CD4-positive, alpha-beta T cell (primary cell): ENCODE data around the gene SEH1L. TPM values are rescaled to one million over a fixed set of nuclear protein-coding genes. Genes with fewer than 3 reads are reported as not detected.

ENCODE experiments used
- ATAC-seq: fragments of 200-7000 bp; cut with Tn5 transposase; one replicate; pipeline ENCODE4 v1.10.0; 2022; ENCODE audit warnings: mild to moderate bottlenecking; ENCODE audit not compliant: poor library complexity
- CTCF ChIA-PET: fragments of 350-600 bp; sonication (Branson Sonifier 250); formaldehyde crosslinking; loops from one replicate; lab custom pipeline; 2021; ENCODE audit warnings: antibody characterized with exemption, inconsistent platforms; lab: Charles Lee
- POLR2A ChIA-PET: fragments of 350-600 bp; sonication (Branson Sonifier 250); formaldehyde crosslinking; loops from one replicate; lab custom pipeline; 2021; ENCODE audit warnings: antibody characterized with exemption, inconsistent platforms; lab: Charles Lee
- DNase-seq, 14 experiments: peaks; one replicate each; pipeline ENCODE4 v3.0.0-alpha.2; 2013 to 2020; ENCODE audit warnings: mixed read lengths in 2 of 14
- H3K27ac ChIP-seq, 2 donors: one replicate each; pipeline versions ENCODE4 v1.5.1 to v1.7.0; 2013; ENCODE audit warnings: low read length in 2 of 2, low read depth in 1 of 2, mild to moderate bottlenecking in 1 of 2
- H3K27me3 ChIP-seq, 2 experiments: 1 replicate in 1 of 2; 2 replicates in 1 of 2; pipeline versions ENCODE4 v1.6.1 to v1.7.0; 2013; ENCODE audit warnings: low read length in 2 of 2, control low read depth in 1 of 2, mild to moderate bottlenecking in 1 of 2, moderate library complexity in 1 of 2; ENCODE audit not compliant: insufficient read depth in 2 of 2, control insufficient read depth in 1 of 2
- H3K36me3 ChIP-seq: one replicate; pipeline ENCODE4 v1.6.1; 2013; ENCODE audit warnings: low read length, control low read depth; ENCODE audit not compliant: insufficient read depth
- H3K4me1 ChIP-seq: one replicate; pipeline ENCODE4 v1.6.1; 2013; ENCODE audit warnings: low read length, control low read depth; ENCODE audit not compliant: insufficient read depth
- H3K4me3 ChIP-seq: one replicate; pipeline ENCODE4 v1.5.1; 2013; ENCODE audit warnings: mild to moderate bottlenecking, low read length, moderate library complexity
- H3K9me3 ChIP-seq, 2 experiments: 1 replicate in 1 of 2; 2 replicates in 1 of 2; pipeline versions ENCODE4 v1.6.1 to v1.7.0; 2013; ENCODE audit warnings: low read length in 2 of 2, mild to moderate bottlenecking in 2 of 2, control low read depth in 1 of 2, moderate library complexity in 1 of 2; ENCODE audit not compliant: control insufficient read depth in 1 of 2, insufficient read depth in 1 of 2
- H3K27ac Mint-ChIP-seq: one replicate; pipeline ENCODE4 v1.8.0; 2020; ENCODE audit warnings: mixed read lengths
- H3K27me3 Mint-ChIP-seq: one replicate; pipeline ENCODE4 v1.8.0; 2021; ENCODE audit warnings: mixed read lengths
- H3K36me3 Mint-ChIP-seq: one replicate; pipeline ENCODE4 v1.8.0; 2021; ENCODE audit warnings: low read depth, mixed read lengths
- H3K4me1 Mint-ChIP-seq: one replicate; pipeline ENCODE4 v1.8.0; 2021; ENCODE audit warnings: low read depth, mixed read lengths
- H3K4me3 Mint-ChIP-seq: one replicate; pipeline ENCODE4 v1.8.0; 2020; ENCODE audit warnings: mild to moderate bottlenecking, mixed read lengths
- H3K9me3 Mint-ChIP-seq: one replicate; pipeline ENCODE4 v1.8.0; 2020; ENCODE audit warnings: mixed read lengths
- intact Hi-C, 2 experiments: fragments of 100-400 bp; cut with DNase I in 1 of 2; cut with micrococcal nuclease in 1 of 2; formaldehyde crosslinking; loops; one replicate each; pipeline versions ENCODE4 v1.15.1 to v1.9.0; 2023 to 2025; cut with DNase I, micrococcal nuclease
- total RNA-seq, 174 experiments: library from RNA in 2 of 174; stranded (reverse) in 2 of 174; gene quantifications; one replicate each; pipeline ENCODE4 v1.2.3 and lab custom pipeline; 2021 to 2026
- TF ChIP-seq, protein P1 (sequence below): fragments of 200-600 bp; IDR thresholded peaks from one replicate; pipeline ENCODE4 v1.8.0; 2022; ENCODE audit warnings: antibody characterized with exemption, mild to moderate bottlenecking

Gene SEH1L
- total RNA-seq, 2 experiments from 2014 or later: 23.9 to 26.7 TPM

DNA sequence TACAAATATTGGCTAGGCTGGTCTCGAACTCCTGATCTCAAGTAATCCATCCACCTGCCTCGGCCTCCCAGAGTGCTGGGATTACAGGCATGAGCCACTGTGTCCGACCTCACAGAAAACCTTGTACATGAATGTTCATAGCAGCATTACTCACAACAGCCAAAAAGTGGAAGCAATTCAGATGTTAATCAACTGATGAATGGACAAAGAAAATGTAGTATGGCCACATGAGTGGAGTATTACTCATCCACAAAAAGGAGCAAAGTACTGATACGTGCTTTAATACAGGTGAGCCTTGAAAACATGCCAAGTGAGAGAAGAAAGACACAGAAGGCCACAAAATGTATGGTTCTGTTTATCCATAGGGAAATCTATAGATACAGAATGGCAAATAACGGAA, 63.9 kb downstream of the SEH1L start:
- H3K9me3 ChIP-seq: no peaks in the 10 kb centered on the region
- ChIA-PET POLR2A (no interaction called here), CTCF (no interaction called here)
- H3K4me1 ChIP-seq: no peaks in the 10 kb centered on the region
- intact Hi-C loops: no loop called here
- TF ChIP-seq, protein P1, sequence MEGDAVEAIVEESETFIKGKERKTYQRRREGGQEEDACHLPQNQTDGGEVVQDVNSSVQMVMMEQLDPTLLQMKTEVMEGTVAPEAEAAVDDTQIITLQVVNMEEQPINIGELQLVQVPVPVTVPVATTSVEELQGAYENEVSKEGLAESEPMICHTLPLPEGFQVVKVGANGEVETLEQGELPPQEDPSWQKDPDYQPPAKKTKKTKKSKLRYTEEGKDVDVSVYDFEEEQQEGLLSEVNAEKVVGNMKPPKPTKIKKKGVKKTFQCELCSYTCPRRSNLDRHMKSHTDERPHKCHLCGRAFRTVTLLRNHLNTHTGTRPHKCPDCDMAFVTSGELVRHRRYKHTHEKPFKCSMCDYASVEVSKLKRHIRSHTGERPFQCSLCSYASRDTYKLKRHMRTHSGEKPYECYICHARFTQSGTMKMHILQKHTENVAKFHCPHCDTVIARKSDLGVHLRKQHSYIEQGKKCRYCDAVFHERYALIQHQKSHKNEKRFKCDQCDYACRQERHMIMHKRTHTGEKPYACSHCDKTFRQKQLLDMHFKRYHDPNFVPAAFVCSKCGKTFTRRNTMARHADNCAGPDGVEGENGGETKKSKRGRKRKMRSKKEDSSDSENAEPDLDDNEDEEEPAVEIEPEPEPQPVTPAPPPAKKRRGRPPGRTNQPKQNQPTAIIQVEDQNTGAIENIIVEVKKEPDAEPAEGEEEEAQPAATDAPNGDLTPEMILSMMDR: no peak
- ATAC-seq: no peak
- Mint-ChIP-seq H3K27me3 (no peaks in the 10 kb centered on the region), H3K4me1 (no peaks in the 10 kb centered on the region), H3K9me3 (no peaks in the 10 kb centered on the region), H3K4me3 (no peak overlapping the region), H3K27ac (no peak overlapping the region), H3K36me3 (peaks cover 99% of the 10 kb centered on the region)
- H3K27ac ChIP-seq: no peak overlapping the region
- no peak for DNase-seq
- no peaks in the 10 kb centered on the region for H3K27me3 ChIP-seq
- H3K4me3 ChIP-seq: no peak overlapping the region
- H3K36me3 ChIP-seq: peaks cover 79% of the 10 kb centered on the region

DNA sequence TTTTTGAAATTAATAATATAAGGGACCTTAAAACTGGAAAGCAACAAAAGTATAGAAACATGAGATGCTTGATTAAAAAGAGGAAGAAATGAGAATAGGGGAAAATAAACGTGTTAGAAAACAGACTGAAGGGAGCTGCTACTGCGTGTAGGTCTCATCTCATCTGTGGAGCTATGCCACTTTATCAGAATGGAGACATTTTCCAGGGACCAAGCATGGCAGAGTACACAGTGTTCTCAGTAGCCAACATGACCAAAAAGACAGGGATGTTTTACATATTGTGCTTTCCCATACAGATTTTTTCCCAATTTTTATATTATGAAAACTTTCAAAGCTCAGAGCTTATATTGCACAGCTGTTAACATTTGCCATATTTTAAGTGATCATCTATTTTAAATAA, 66.4 kb downstream of the SEH1L start:
- Histone ChIP-seq H3K9me3 (no peaks in the 10 kb centered on the region), H3K36me3 (peaks cover 80% of the 10 kb centered on the region), H3K4me1 (no peaks in the 10 kb centered on the region), H3K27ac (no peak overlapping the region), H3K4me3 (no peak overlapping the region), H3K27me3 (no peaks in the 10 kb centered on the region)
- Mint-ChIP-seq H3K4me1 (peaks cover 5% of the 10 kb centered on the region), H3K36me3 (peaks cover 96% of the 10 kb centered on the region), H3K27ac (no peak overlapping the region), H3K4me3 (no peak overlapping the region), H3K9me3 (no peaks in the 10 kb centered on the region), H3K27me3 (no peaks in the 10 kb centered on the region)
- intact Hi-C loops: no loop called here
- CTCF ChIA-PET: no interaction called here
- TF ChIP-seq, protein P1: no peak
- ATAC-seq (no peak), DNase-seq (no peak)
- POLR2A ChIA-PET: interaction anchor here (1.4 to 1.5 kb wide), 2 partner anchors 16 to 312 kb away, joined by 3 to 4 read pairs; partner anchors contain the start of gene CEP76

DNA sequence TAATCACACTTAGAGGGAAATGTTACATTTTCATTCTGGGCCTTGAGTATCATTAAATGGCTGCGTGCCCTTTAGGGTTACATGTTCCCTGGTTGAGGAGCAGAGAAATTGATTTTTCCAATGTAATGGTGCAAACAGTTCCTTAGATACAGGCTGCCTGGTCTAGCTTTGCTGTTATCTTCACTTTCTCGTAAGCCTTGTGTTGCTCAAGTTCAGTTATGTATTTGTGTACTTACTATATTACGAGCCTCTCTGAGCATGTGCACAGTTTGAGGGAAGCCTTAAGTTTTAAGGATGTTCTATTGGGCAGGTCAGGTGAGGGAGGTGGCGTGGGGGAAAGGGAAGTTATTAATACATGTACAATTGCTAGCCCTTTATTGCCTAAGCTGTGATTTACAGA, 67.0 kb downstream of the SEH1L start:
- TF ChIP-seq, protein P1: no peak
- Mint-ChIP-seq H3K36me3 (peaks cover 96% of the 10 kb centered on the region), H3K4me1 (peaks cover 5% of the 10 kb centered on the region), H3K27me3 (no peaks in the 10 kb centered on the region), H3K27ac (no peak overlapping the region), H3K4me3 (no peak overlapping the region), H3K9me3 (no peaks in the 10 kb centered on the region)
- CTCF ChIA-PET: no interaction called here
- DNase-seq (no peak), ATAC-seq (no peak)
- intact Hi-C loops: no loop called here
- H3K27me3 ChIP-seq: no peaks in the 10 kb centered on the region
- H3K4me3 ChIP-seq: no peak overlapping the region
- POLR2A ChIA-PET: no interaction called here
- peaks cover 77% of the 10 kb centered on the region for H3K36me3 ChIP-seq
- H3K4me1 ChIP-seq: no peaks in the 10 kb centered on the region
- H3K27ac ChIP-seq: no peak overlapping the region
- H3K9me3 ChIP-seq: no peaks in the 10 kb centered on the region
